CD1c-positive myeloid dendritic cell (primary cell): ENCODE results near the gene PIK3R1.
A peak's percentile ranks its signal among the peaks of the same experiment; 100 is the strongest.
"Not testable (repeated sequence)": the region's sequence is repeated elsewhere in the genome, so short reads cannot be mapped to it uniquely, and the experiment has no call there.

ENCODE experiments used
- DNase-seq: peaks from one replicate; pipeline ENCODE4 v3.0.0-alpha.2; 2016; ENCODE audit errors: extremely low spot score

PIK3R1 gene

DNA sequence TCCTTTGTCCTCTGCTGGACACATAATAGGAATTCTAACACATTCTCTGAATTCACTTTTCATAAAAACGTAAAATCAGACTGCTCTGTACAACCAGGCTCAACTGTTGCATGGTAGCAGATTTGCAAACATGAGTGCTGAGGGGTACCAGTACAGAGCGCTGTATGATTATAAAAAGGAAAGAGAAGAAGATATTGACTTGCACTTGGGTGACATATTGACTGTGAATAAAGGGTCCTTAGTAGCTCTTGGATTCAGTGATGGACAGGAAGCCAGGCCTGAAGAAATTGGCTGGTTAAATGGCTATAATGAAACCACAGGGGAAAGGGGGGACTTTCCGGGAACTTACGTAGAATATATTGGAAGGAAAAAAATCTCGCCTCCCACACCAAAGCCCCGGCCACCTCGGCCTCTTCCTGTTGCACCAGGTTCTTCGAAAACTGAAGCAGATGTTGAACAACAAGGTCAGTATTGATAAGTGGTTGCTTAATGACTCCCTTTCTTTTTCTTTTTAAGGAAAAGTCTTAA lies 11.1 kb downstream of the PIK3R1 start:
- no peak for DNase-seq

DNA sequence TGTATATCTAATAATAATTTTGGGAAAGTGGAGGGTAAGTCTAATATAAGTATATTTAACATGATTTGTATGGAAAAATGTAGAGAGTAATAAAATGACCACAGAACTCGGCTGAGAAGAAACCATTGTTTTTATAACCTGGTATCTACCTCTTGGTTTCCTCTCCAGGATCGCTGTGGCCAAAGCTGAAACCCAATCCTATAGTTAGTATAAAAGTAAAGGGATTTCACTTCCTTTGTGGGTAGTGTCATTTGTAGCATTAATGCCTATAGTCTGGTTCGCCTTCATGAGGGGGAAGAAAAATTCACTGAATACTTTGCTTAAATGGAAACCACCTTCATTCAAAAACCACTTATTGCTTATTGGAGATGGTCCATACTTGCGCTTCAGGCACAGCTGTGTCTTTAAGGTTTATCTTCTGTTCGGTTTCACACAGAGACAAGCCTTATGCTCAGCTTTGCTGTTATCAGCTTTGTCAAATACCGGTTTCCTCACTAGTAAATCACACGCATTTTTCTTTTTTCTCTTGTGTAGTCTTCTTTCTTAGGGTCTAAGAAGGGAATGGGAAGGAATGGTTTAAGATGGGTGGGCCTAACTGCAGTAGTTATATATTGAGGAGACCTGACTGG lies 12.1 kb downstream of the PIK3R1 start:
- no peak for DNase-seq

DNA sequence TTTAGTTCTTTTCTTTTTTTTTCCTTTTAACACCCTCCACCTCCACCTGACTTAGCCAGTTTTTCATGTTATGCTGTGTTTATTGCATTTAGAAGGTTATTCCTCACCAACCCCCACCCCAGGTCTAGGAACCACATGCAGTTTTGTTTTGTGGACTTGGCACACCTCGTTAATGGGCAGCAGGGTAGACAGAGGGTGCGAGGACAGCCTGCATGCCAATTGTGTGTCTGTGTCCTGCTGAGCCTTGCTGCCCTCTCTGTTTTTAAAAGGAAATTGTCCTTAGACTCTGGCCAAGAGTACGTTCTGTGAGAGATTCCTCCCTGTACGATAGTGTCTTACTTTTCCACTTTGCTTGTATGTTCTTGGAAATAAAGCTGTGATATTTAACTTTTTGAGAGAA lies 13.9 kb downstream of the PIK3R1 start:
- DNase-seq = no peak

DNA sequence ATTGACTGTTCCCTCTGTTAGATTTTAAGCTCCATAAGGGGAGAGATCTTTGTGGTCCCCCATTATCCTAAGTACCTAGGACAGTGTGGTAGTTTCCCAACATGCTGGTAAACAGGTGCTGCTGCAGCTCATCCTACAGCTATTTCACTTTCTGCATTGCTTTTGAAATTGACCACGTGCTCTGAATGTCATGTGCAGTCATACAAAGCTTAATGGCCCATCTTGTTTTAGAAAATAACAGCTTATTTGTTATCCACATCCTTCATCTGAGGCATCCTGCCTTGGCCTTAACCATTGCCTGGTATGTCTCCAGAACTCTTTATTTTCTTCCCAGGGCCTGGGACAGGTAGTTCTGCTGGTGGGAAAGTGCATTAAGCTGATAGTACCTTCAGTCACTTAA lies 14.7 kb downstream of the PIK3R1 start:
- no peak for DNase-seq

DNA sequence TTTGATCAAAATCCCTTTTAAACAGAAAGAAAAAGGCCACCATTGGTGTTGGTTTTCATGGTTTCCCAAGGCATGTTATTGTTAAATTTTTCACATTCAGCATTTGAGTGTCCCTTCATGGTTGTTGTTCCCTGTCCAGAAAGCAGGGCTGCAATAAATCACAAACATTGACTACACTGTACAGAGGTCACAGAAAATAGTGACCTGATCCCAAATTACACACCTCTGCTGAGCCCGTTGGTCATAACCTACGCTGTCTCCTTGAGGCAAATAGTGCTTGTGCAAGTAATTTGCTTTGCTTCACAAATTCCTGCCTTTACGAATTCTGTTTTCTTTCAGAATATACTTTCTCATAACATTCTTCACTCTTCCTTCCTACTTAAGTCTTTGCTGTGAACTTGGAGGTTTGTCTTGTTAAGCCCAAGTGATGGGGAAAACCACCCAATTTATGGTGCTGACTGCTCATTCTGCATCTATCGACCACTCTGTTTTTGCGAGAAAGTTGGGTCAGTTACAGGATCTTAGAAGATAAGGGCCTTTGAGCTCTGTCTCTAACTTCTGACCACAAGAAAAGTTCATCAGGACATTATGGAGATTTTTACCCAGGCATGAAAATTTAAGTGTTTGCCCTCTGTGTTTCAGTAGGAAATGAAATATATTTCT lies 16.0 kb downstream of the PIK3R1 start:
- no peak for DNase-seq

DNA sequence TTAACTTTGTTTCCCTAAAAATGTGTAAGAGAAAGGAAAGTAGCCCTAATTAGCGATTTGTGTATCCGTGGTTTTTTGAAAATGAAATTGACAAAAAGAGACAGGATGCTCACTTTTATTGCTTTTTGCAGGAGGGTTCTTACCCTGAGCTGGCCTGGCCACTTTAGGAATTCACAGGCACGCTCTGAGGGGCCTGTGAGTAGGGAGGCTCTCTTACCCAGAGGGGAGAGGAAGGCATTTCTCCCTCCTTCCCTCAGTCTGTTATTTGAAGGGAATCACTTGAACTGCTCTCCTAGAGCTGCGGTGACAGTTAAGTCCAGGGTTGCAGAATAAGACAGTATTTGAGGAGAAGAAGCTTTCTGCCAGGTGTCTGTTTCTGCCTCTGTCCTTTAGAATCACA lies 16.7 kb downstream of the PIK3R1 start:
- no peak for DNase-seq

DNA sequence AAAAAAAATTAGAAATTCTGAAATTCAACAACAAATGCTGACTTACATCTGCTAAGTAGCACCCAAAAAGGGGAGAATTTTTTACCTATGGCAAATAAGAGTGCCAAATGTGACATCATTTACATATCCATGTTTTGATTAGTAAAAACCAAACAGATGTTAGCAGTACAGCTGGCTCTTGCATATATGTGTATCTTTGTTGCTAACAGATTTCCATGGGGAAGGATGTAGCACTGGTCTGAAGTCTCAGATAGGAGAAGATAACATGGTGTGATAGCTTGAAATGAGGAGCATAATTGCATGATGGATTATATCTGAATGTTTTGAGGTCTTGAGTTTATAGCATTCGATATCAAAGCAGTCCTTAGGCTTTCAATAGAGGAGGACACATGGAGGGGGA lies 17.5 kb downstream of the PIK3R1 start:
- no peak for DNase-seq

DNA sequence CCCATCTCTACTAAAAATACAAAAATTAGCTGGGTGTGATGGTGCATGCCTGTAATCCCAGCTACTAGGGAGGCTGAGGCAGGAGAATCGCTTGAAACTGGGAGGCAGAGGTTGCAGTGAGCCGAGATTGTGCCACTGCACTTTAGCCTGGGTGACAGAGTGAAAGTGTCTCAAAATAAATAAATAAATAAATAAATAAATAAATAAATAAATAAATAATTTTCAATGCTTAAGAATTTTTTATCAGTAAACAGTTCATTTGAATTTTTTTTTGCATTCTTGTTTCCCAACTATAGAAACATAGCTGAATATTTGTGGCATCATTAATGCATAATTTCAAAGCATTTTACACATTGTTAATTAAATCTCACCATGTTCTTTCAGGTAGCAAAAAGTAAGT lies 19.7 kb downstream of the PIK3R1 start:
- not testable (repeated sequence) for DNase-seq

DNA sequence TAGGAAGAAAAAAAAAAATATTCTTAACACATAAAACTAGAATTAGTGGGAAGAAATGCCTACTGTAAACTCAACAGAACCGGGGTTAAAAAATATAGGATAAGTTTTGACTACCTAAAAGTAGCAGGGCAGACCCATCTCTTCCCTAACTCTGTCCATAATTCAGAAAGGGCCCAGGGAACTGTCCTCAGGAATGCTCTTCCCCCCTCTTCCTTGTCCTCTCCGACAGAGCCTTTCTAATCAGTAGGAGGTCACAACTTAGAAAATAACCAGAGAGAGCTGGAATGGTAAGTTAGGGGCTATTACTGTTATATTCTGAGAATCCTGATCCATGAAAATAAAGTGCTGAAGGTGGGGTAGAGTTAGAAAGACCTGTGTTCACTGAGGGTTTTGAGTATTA lies 22.2 kb downstream of the PIK3R1 start:
- no peak for DNase-seq

DNA sequence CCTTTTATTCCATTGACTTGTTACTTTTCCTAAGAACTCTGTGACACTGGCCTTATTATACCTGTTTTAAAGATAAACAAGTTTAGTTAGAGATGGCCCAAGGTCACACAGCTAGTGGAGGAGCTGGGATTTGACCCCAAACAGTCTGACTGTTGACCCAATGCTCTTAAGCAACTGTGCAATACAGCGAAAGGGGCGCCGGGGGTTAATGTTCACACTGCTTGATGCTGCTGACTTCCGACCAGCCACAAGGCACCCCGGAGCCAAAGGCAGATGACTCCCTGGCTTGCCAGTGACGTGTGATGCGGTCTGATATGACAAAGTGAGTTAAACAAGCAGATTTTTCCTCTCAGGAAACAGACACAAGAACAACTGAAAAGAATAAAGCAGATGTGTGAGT lies 23.9 kb downstream of the PIK3R1 start:
- DNase-seq = peak; percentile 61

DNA sequence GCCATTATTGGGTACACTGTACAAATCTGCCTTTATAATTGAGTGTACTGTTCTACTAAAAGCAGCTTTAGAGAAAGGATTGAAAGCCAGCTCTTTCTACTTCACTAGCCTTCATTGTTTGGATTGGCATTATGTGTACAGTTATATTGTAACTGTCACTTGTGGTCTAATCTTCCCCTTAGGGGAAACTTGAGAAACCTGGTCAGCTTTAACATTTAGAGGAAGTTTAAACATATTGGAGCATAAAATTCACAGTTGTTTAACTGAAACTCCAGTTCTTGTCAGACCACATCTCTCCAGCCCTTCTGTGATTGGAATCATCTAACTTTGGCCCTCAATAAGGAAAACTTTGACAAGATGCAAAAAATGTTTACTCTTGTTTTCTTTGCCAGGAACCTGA lies 24.6 kb downstream of the PIK3R1 start:
- DNase-seq = peak; percentile 54

DNA sequence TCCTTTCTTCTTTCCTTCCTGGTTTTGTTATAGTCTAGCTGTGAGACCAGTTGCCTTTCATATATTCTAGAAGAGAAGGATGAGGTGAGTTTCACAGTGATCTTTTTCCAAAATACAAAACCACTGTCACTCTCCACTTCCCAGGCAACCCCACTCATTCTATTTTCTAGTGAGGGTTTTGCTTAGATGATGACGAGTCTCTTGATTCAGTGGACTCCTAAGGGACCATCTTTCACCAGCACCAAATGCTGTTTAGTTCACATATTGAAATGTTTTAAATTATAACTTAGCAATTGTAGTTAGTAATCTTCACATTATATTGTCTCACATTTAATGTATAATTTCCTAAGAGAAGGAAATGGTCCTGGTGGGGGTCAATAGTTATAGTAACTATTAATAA lies 25.2 kb downstream of the PIK3R1 start:
- DNase-seq = no peak

DNA sequence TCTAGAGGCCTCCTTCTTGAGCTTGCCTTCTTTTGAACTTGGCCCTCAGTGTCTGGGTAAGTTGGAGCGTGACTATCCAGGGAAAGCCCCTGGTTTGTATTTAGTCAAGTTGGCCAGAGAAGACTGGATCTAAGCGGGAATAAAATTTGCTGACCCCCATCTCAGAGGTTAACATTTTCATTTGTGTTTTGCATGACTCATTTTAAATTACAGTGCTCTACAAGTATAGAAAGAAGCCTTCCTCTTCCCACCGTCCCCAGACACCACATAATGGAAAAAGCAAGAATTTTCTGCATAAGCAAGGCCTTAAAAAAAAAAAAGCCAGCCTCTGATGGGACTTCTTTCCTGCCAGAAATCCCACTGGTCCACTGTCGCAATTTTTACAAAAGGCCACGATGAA lies 27.2 kb downstream of the PIK3R1 start:
- no peak for DNase-seq

DNA sequence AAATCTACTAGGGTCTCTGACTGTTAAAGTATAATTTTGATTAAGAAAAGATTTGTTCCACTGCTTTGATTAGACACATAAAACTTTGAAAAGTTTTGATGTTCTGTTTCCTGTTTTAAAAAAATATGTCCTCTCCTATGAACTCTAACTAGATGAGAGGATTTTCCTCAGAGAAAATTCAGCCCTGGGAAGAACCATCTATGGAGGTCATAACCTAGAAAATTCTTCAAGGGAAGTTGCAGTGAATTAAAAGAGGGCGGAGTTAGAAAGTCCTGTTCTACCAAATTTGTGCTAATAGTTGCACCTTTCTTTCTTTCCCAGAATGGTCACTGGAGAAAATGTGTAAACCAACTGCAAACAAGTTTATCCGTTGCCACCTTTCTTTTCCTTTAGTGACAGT lies 27.7 kb downstream of the PIK3R1 start:
- DNase-seq = no peak

DNA sequence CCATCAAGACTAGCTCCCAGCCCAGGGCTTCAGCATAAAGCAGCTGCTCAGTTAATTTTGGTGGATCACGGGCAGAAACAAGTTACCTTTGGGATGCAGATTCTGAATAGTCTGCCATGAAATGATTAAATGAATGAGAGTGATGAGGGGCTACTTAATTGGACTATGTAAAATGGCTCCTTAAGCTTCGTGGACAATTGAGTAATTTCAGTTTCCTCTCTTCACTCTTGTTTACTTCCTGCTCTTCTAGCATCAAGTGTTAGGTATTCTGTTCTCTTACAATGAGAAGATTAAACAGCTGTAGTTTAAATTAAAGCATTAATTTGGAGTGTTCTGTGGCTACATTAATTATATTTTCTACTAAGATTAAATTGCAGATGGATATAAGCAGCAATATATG lies 28.1 kb downstream of the PIK3R1 start:
- no peak for DNase-seq

DNA sequence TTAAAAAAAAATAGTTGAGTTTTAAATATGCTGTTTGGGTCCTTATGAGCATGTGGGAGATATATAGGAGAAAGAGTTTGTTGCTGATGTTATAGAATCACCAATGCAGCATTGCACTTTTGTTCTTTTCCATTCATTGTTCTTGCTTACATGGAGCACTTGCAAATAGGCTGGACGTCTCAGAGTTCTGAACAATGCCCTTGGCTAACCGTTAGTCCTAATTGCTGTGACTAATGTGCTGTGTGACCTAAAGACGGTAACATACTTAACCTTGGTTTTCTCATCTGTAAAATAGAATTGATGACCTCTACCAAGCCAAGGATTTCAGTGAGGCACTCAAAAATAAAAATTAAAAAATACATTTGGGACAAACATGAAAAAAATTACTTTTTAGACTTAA lies 29.8 kb downstream of the PIK3R1 start:
- DNase-seq = no peak

DNA sequence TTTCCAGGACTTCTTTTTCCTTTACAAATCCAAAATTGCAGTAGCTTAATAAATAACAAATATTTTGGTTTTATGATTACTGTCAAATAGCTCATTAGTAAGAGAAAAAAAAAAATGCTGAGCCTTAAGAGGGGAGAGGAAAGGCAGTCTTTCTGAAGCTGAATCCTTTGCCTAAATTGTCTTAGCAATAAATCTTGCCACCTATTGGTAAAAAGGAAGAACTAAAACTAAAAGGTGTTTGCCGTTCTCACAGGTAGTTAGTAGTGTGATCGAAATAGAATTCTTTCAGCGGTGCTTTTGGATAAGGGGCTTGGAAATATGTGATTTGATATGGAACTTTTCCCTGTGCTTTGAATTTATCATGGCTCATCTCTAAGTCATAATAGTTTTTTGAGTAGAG lies 31.2 kb downstream of the PIK3R1 start:
- DNase-seq = no peak

DNA sequence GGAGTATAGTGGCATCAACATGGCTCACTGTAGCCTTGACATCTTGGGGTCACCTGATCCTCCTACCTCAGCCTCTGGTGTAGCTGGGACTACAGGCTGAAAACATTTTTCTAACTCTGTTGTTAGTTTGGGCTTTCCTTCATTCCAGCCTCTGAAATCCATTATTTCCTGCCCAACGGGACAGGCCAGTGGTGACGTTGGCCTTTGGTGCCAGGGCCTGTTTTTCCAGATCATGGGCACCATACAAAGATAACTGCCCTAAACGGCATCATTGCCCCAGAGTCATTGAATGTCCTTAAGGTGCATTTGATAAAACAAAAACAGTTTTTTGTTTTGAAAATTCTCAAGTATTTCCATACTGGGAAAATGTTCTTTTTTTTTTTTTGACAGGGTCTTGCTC lies 32.1 kb downstream of the PIK3R1 start:
- no peak for DNase-seq

DNA sequence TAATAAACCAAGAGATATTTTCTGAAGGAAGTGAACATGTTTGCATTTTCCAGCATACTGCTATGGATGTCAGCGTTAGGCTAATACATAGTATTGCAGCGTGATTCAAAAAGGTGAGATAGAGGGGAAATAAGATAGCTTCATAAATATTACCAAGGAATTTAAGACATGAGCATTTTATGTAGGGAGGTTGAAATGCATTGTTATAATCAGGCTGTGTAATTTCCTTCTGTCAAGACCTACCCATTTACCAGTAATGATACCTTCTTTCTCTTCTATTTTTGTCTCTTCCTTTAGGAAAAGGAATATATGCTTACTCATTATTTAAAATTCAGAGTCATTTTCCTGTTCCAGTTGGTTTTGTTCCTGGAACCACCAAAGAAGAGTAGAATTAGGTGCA lies 33.3 kb downstream of the PIK3R1 start:
- no peak for DNase-seq

DNA sequence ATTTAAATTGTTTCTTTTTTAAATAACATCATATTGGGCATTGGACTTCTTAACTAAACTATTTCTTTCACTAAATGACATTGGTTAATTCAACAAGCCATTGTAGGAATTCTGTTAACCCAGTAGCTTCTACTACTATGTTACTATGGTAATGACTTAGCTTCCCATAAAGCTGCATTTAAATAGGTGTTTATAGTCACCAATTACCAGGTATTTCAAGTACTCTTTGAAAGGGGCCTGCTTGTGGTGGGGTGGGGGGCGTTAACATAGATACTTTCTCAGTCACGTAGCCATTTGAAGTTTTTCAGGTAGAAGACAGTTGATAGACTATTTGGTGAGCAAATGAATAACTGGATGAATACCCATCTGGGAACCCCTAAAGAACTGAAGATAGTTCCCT lies 34.0 kb downstream of the PIK3R1 start:
- DNase-seq = no peak

DNA sequence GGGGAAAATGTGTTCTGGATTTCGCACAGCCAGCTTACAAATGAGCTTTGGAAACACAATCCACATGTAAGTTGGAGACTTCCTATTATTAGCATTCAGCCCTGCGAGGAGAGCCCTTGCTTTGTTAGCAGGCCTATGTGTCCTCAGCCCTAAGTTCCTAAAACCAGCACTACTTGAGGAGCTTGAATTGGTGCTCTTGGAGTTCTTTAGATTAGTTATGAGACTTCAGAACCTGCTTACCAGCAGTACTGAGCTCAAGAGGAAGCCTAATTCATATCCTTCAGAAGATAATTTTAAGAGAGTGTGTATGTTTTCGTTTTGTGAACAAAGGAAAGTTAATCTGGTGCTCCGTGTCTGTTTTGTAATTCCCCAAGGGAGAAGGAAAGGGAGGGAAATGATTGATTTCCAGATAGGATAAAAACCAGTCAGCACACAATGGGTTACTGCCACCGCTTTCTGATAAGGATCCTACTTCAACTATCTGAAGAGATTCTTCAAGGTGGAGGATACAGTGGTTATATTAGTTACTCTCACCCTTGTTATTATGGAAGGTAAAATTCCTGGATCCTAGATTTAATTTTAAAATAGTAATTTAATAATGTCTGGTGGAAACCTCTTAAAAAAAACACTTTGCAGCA lies 35.2 kb downstream of the PIK3R1 start:
- peak; percentile 29 for DNase-seq

DNA sequence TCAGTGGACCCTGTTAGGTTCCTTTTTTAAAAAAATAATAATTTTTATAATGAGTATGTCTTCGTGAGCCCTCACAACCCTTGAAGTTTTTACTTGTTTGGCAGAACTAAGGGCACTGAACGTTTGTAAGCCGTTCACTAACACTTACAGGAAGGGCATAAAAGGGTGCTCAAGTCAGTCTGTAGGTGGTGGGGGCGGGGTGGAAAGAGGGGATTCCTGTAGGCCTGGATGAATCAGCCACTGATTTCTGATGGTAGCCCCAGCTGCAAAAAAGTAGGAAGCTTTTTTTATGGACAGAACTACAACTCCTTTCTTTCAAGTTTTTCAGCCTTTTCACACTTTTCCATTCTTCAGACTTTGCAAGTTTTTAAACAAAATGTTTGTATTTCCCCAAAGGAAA lies 35.8 kb downstream of the PIK3R1 start:
- DNase-seq = peak; percentile 50

DNA sequence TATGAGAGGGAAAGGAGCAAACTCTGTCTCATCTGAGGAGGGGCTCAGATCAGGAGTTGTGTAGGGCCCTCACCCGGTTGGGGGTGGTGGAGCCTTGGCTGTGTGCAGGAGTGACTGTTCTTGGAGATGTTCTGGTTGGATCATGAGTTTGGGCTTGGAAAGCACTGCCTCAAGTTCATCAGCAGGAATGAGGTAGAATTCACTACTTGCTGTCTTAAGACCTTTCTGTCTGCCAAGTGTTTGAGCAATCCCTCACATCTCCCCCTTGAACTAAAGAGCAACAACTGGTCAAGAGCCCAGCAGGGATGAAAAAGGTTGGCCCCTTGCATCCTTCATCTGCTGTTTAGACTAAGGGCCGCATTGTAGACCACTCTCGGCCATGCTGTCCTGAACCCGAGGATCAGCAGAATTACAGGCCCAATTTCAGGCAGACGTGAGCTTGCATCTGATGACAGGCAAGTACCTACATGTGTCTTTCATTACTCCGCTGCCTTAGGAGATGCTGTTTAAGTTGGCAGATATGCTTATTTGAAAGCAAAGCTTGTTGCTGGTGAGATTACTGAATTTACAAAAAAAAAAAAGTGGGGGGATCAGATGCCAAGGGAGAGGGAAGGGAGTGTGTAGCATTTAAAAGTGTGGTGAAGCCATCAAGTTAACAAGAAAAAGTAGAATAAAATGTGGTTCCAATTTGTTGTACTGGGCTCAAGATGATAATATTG lies 36.4 kb downstream of the PIK3R1 start:
- no peak for DNase-seq
